Smooth muscle cell (in vitro differentiated cells): ENCODE results near the gene KLHL26. TPM values are rescaled to one million over a fixed set of nuclear protein-coding genes. Genes with fewer than 3 reads are reported as not detected.

ENCODE experiments used
- DNase-seq: peaks from one replicate; lab custom pipeline; 2025; ENCODE audit not compliant: unreplicated experiment; lab: John Stamatoyannopoulos, UW
- H2AFZ ChIP-seq: fragments of 200-600 bp; sonication (generic); 2 replicates; pipeline ENCODE4 v1.6.0; 2016; ENCODE audit warnings: antibody characterized with exemption, low read depth, mild to moderate bottlenecking
- H3F3A ChIP-seq: fragments of 200-600 bp; sonication (generic); 2 replicates; pipeline ENCODE4 v1.6.0; 2017; ENCODE audit warnings: antibody characterized with exemption, low read depth
- H3K27ac ChIP-seq: fragments of 200-600 bp; sonication (generic); 2 replicates; pipeline ENCODE4 v1.5.1; 2016; ENCODE audit warnings: low read depth, mild to moderate bottlenecking
- H3K27me3 ChIP-seq: fragments of 200-600 bp; sonication (generic); 2 replicates; pipeline ENCODE4 v1.6.1; 2016; ENCODE audit warnings: low read depth, mild to moderate bottlenecking
- H3K36me3 ChIP-seq: fragments of 200-600 bp; sonication (generic); 2 replicates; pipeline ENCODE4 v1.5.1; 2016; ENCODE audit warnings: low read depth
- H3K4me1 ChIP-seq: fragments of 200-600 bp; sonication (generic); 2 replicates; pipeline ENCODE4 v1.5.1; 2016; ENCODE audit warnings: low read depth
- H3K4me2 ChIP-seq: fragments of 200-600 bp; sonication (generic); 2 replicates; pipeline ENCODE4 v1.6.0; 2016; ENCODE audit warnings: mild to moderate bottlenecking
- H3K4me3 ChIP-seq: fragments of 200-600 bp; sonication (generic); 2 replicates; pipeline ENCODE4 v1.5.1; 2016; ENCODE audit warnings: mild to moderate bottlenecking
- H3K79me2 ChIP-seq: fragments of 200-600 bp; sonication (generic); 2 replicates; pipeline ENCODE4 v1.6.0; 2016; ENCODE audit warnings: low read depth, mild to moderate bottlenecking
- H3K9ac ChIP-seq: fragments of 200-600 bp; sonication (generic); 2 replicates; pipeline ENCODE4 v1.6.0; 2016; ENCODE audit warnings: low read depth
- H3K9me3 ChIP-seq: fragments of 200-600 bp; sonication (generic); replicated peaks from 2 replicates; pipeline ENCODE4 v1.5.1; 2016; ENCODE audit warnings: low read depth
- H4K20me1 ChIP-seq: fragments of 200-600 bp; sonication (generic); 2 replicates; pipeline ENCODE4 v1.6.0; 2016; ENCODE audit warnings: low read depth
- CTCF ChIP-seq: fragments of 200-600 bp; sonication (generic); IDR thresholded peaks from 2 replicates; pipeline ENCODE4 v1.5.1; 2017; ENCODE audit warnings: borderline replicate concordance, mild to moderate bottlenecking, antibody characterized with exemption; ENCODE audit not compliant: insufficient read depth, poor library complexity, severe bottlenecking
- WGBS: methylation state at CpG from one replicate; pipeline ENCODE4 v1.1.7; 2016; ENCODE audit warnings: low lambda C conversion rate; 5-methylcytosine and 5-hydroxymethylcytosine counted together
- polyA plus RNA-seq: library from polyadenylated mRNA; unstranded; fragments of >200 nt; fragmentation: Nextera tagmentation; extraction: Ambion mirVana; gene quantifications from 2 replicates; pipeline ENCODE4 v1.2.1, GENCODE V29; 2016
- total RNA-seq: library from RNA; depleted of rRNA; stranded (reverse); fragments of >200 nt; gene quantifications from 2 replicates; pipeline ENCODE4 v1.2.3, GENCODE V29; 2014

KLHL26 gene
- total and polyA plus RNA-seq, 2 experiments from 2014 or later: 3.9 to 7.6 TPM

GRCh38 chr19:18713550-18714117 lies 76.8 kb downstream of the KLHL26 start:
- Histone ChIP-seq H3K79me2 (peaks cover 5% of the 10 kb centered on the region), H3K4me3 (no peak overlapping the region), H3K27ac (no peak overlapping the region), H4K20me1 (peaks cover 87% of the 10 kb centered on the region), H3K4me1 (no peaks in the 10 kb centered on the region), H3K9ac (no peak overlapping the region), H3K9me3 (no peaks in the 10 kb centered on the region), H3K27me3 (no peaks in the 10 kb centered on the region), H2AFZ (no peak overlapping the region), H3K36me3 (no peaks in the 10 kb centered on the region), H3F3A (no peaks in the 10 kb centered on the region), H3K4me2 (no peak overlapping the region)
- 95% methylated on average over 18 of the region's 18 CpGs for WGBS
- DNase-seq: no peak
- no peak for TF ChIP-seq CTCF

GRCh38 chr19:18715416-18715815 lies 78.6 kb downstream of the KLHL26 start:
- H3F3A ChIP-seq: no peaks in the 10 kb centered on the region
- peaks cover 5% of the 10 kb centered on the region for H3K79me2 ChIP-seq
- 95% methylated on average over 5 of the region's 5 CpGs for WGBS
- H3K4me1 ChIP-seq: no peaks in the 10 kb centered on the region
- H3K9me3 ChIP-seq: no peaks in the 10 kb centered on the region
- H3K9ac ChIP-seq: no peak overlapping the region
- H3K27ac ChIP-seq: no peak overlapping the region
- no peak for TF ChIP-seq CTCF
- no peak overlapping the region for H3K4me3 ChIP-seq
- H3K4me2 ChIP-seq: no peak overlapping the region
- H2AFZ ChIP-seq: no peak overlapping the region
- no peak for DNase-seq
- peaks cover 81% of the 10 kb centered on the region for H4K20me1 ChIP-seq
- no peaks in the 10 kb centered on the region for H3K36me3 ChIP-seq
- H3K27me3 ChIP-seq: no peaks in the 10 kb centered on the region

GRCh38 chr19:18716857-18717256 lies 80.0 kb downstream of the KLHL26 start:
- Histone ChIP-seq H3K79me2 (peaks cover 5% of the 10 kb centered on the region), H3K9ac (no peak overlapping the region), H3K4me2 (no peak overlapping the region), H3K9me3 (no peaks in the 10 kb centered on the region), H2AFZ (no peak overlapping the region), H3K27me3 (no peaks in the 10 kb centered on the region), H3K4me1 (no peaks in the 10 kb centered on the region), H3K27ac (no peak overlapping the region), H3K36me3 (no peaks in the 10 kb centered on the region), H3K4me3 (no peak overlapping the region), H4K20me1 (peaks cover 67% of the 10 kb centered on the region), H3F3A (no peaks in the 10 kb centered on the region)
- no peak for TF ChIP-seq CTCF
- DNase-seq: no peak
- 90% methylated on average over 6 of the region's 6 CpGs for WGBS

- Histone ChIP-seq H3K36me3 (no peaks in the 10 kb centered on the region), H3K9ac (no peak overlapping the region), H3K4me3 (no peak overlapping the region), H3K4me1 (no peaks in the 10 kb centered on the region), H3K27ac (no peak overlapping the region), H3F3A (no peaks in the 10 kb centered on the region), H3K27me3 (no peaks in the 10 kb centered on the region), H3K9me3 (no peaks in the 10 kb centered on the region), H3K79me2 (peaks cover 7% of the 10 kb centered on the region), H2AFZ (no peak overlapping the region), H3K4me2 (no peak overlapping the region), H4K20me1 (peaks cover 63% of the 10 kb centered on the region)
- TF ChIP-seq CTCF: no peak
- no peak for DNase-seq
- 84% methylated on average over 10 of the region's 10 CpGs for WGBS
Measured at GRCh38 chr19:18717601-18718000, 80.8 kb downstream of the KLHL26 start.
